Sigmoid colon (tissue), 7 donors: ENCODE results near the gene ALDH18A1. TPM values are rescaled to one million over a fixed set of nuclear protein-coding genes. Genes with fewer than 3 reads are reported as not detected.
A peak's percentile ranks its signal among the peaks of the same experiment; 100 is the strongest.
"Not testable (repeated sequence)": the region's sequence is repeated elsewhere in the genome, so short reads cannot be mapped to it uniquely, and the experiment has no call there.

Source experiments
- DNase-seq: peaks from one replicate; pipeline ENCODE4 v3.0.0-alpha.2; 2019
- H3K27ac ChIP-seq, 4 donors: fragments of 200-600 bp; sonication (generic); one replicate each; pipeline ENCODE4 v1.5.1; 2016 to 2019; ENCODE audit warnings: mild to moderate bottlenecking in 1 of 4
- H3K27me3 ChIP-seq, 3 donors: fragments of 200-600 bp; sonication (generic); one replicate each; pipeline ENCODE4 v1.5.1; 2019; ENCODE audit warnings: mild to moderate bottlenecking in 1 of 3
- H3K36me3 ChIP-seq, 4 donors: fragments of 200-600 bp; sonication (generic); one replicate each; pipeline ENCODE4 v1.5.1; 2016 to 2019
- H3K4me1 ChIP-seq, 4 donors: fragments of 200-600 bp; sonication (generic); one replicate each; pipeline ENCODE4 v1.5.1; 2017 to 2019
- H3K4me3 ChIP-seq, 4 donors: fragments of 200-600 bp; sonication (generic); one replicate each; pipeline ENCODE4 v1.5.1; 2017 to 2019; ENCODE audit warnings: mild to moderate bottlenecking in 2 of 4, moderate library complexity in 1 of 4
- H3K9me3 ChIP-seq, 4 donors: fragments of 200-600 bp in 3 of 4; sonication (generic) in 3 of 4; one replicate each; pipeline versions ENCODE4 v1.5.1 to v1.6.1; 2013 to 2019
- CTCF ChIP-seq, 4 experiments: fragments of 450-650 bp in 3 of 4; fragments of 200-600 bp in 1 of 4; IDR thresholded peaks; one replicate each; pipeline ENCODE4 v1.5.1; 2016 to 2019; ENCODE audit warnings: antibody characterized with exemption in 4 of 4, mild to moderate bottlenecking in 3 of 4, moderate library complexity in 2 of 4
- EP300 ChIP-seq, 4 donors: sonication (generic); formaldehyde crosslinking; IDR thresholded peaks; one replicate each; pipeline ENCODE4 v1.6.1; 2017; ENCODE audit warnings: antibody characterized with exemption in 4 of 4
- POLR2A ChIP-seq, 2 donors: fragments of 450-650 bp; IDR thresholded peaks; one replicate each; pipeline ENCODE4 v1.6.1; 2016; ENCODE audit warnings: antibody characterized with exemption in 2 of 2, mild to moderate bottlenecking in 2 of 2, moderate library complexity in 2 of 2
- POLR2AphosphoS5 ChIP-seq, 4 donors: sonication (generic); formaldehyde crosslinking; IDR thresholded peaks; one replicate each; pipeline ENCODE4 v1.6.1; 2017; ENCODE audit warnings: antibody characterized with exemption in 4 of 4
- WGBS, 2 donors: extraction: QIAGEN DNeasy Blood & Tissue Kit; methylation state at CpG; one replicate each; pipeline ENCODE4 v1.1.7; 2013; 5-methylcytosine and 5-hydroxymethylcytosine counted together
- intact Hi-C: fragments of 100-400 bp; cut with DNase I; formaldehyde crosslinking; loops from one replicate; pipeline ENCODE4 v1.15.1; 2023
- polyA plus RNA-seq, 3 donors: library from polyadenylated mRNA; stranded (reverse); fragments of 200-250 nt; gene quantifications; one replicate each; pipeline ENCODE4 v1.2.3, GENCODE V29; 2013
- total RNA-seq, 4 donors: library from RNA; depleted of rRNA; stranded (reverse); fragments of >200 nt; gene quantifications; one replicate each; pipeline ENCODE4 v1.1.0, GENCODE V29; 2016
- donor health status: healthy with polysubstance abuse.
- donor health status: Bipolar disorder and iron deficiency.
- donor health status: healthy.

The ALDH18A1 gene
- total and polyA plus RNA-seq, 7 donors: 17.1 to 42.1 (median 24.6) TPM

- Histone ChIP-seq H3K9me3 (no peaks in the 10 kb centered on the region), H3K27ac (peak overlapping the region in 1 of 4 donors; percentile 22), H3K36me3 (peaks cover 0 to 87% (median 15%) of the 10 kb centered on the region in 4 donors), H3K27me3 (no peaks in the 10 kb centered on the region), H3K4me1 (peaks cover 0 to 7% (median 3%) of the 10 kb centered on the region in 4 donors), H3K4me3 (no peak overlapping the region)
- no peak for TF ChIP-seq EP300 (IDR thresholded peaks at IDR 0.05)
- TF ChIP-seq CTCF (IDR thresholded peaks at IDR 0.05): no peak
- no peak for TF ChIP-seq POLR2AphosphoS5 (IDR thresholded peaks at IDR 0.05)
- no peak for TF ChIP-seq POLR2A (IDR thresholded peaks at IDR 0.05)
- 20 to 69% methylated on average over 1 of the region's 1 CpG for WGBS, 2 donors
- no peak for DNase-seq
- intact Hi-C loops: no loop called here
These were observed 27.7 kb downstream of the ALDH18A1 start for GRCh38 chr10:95628786-95629185.

GRCh38 chr10:95626500-95626899 is 30.0 kb downstream of the ALDH18A1 start:
- H3K27me3 ChIP-seq: no peaks in the 10 kb centered on the region
- no peak for DNase-seq
- no peak overlapping the region for H3K27ac ChIP-seq
- TF ChIP-seq POLR2A (IDR thresholded peaks at IDR 0.05) (no peak), EP300 (IDR thresholded peaks at IDR 0.05) (no peak), POLR2AphosphoS5 (IDR thresholded peaks at IDR 0.05) (no peak), CTCF (IDR thresholded peaks at IDR 0.05) (no peak)
- H3K9me3 ChIP-seq: no peaks in the 10 kb centered on the region
- H3K36me3 ChIP-seq: peaks cover 0 to 66% (median 10%) of the 10 kb centered on the region in 4 donors
- no peak overlapping the region for H3K4me3 ChIP-seq
- peaks cover 0 to 7% (median 3%) of the 10 kb centered on the region in 4 donors for H3K4me1 ChIP-seq
- WGBS, 2 donors: 75 to 91% methylated on average over 4 of the region's 4 CpGs
- intact Hi-C loops: no loop called here

- DNase-seq, H3K4me3 ChIP-seq, H3K27ac ChIP-seq, intact Hi-C loops, H3K27me3 ChIP-seq, H3K9me3 ChIP-seq: not testable (repeated sequence)
- H3K4me1 ChIP-seq: peaks cover 0 to 18% (median 9%) of the 10 kb centered on the region in 4 donors
- peaks cover 0 to 64% (median 8%) of the 10 kb centered on the region in 4 donors for H3K36me3 ChIP-seq
- 87 to 91% methylated on average over 5 of the region's 5 CpGs for WGBS, 2 donors
These were observed 36.1 kb downstream of the ALDH18A1 start for GRCh38 chr10:95620415-95620814.

DNA sequence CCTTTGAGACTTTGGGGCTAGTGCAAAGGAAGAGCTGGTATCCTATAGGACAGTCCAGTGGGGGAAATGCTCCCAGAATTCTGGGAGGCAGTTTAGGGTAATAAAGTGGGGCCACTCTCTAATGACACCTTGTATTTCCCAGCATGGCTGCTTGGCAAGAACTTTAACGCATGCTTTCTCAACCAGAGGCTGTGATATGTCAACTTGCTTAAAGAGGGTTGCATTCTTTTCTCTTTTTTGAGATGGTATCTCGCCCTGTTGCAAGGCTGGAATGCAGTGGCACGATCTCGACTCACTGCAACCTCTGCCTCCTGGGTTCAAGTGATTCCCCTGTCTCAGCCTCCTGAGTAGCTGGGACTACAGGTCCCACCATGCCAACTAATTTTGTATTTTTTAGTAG is 38.4 kb downstream of the ALDH18A1 start:
- no peak for TF ChIP-seq CTCF (IDR thresholded peaks at IDR 0.05)
- Histone ChIP-seq H3K4me1 (peaks cover 0 to 18% (median 9%) of the 10 kb centered on the region in 4 donors), H3K9me3 (no peaks in the 10 kb centered on the region), H3K4me3 (no peak overlapping the region), H3K27me3 (no peaks in the 10 kb centered on the region), H3K36me3 (peaks cover 0 to 72% (median 17%) of the 10 kb centered on the region in 4 donors), H3K27ac (peak overlapping the region in 2 of 4 donors; percentile 33 to 53)
- 90 to 96% methylated on average over 4 of the region's 4 CpGs for WGBS, 2 donors
- no peak for DNase-seq
- intact Hi-C loops: no loop called here

GRCh38 chr10:95616446-95616845 is 40.1 kb downstream of the ALDH18A1 start:
- H3K27me3 ChIP-seq: no peaks in the 10 kb centered on the region
- no peaks in the 10 kb centered on the region for H3K9me3 ChIP-seq
- DNase-seq: no peak
- TF ChIP-seq EP300 (IDR thresholded peaks at IDR 0.05) (no peak), POLR2A (IDR thresholded peaks at IDR 0.05) (no peak)
- 86 to 87% methylated on average over 4 of the region's 4 CpGs for WGBS, 2 donors
- intact Hi-C loops: no loop called here
- peaks cover 0 to 87% (median 22%) of the 10 kb centered on the region in 4 donors for H3K36me3 ChIP-seq
- peaks cover 0 to 18% (median 9%) of the 10 kb centered on the region in 4 donors for H3K4me1 ChIP-seq
- no peak overlapping the region for H3K27ac ChIP-seq
- H3K4me3 ChIP-seq: no peak overlapping the region

GRCh38 chr10:95613330-95613729 is 43.2 kb downstream of the ALDH18A1 start:
- no peak for DNase-seq
- Histone ChIP-seq H3K27ac (no peak overlapping the region), H3K4me3 (no peak overlapping the region), H3K9me3 (no peaks in the 10 kb centered on the region), H3K36me3 (peaks cover 0 to 94% (median 34%) of the 10 kb centered on the region in 4 donors), H3K4me1 (peaks cover 0 to 15% (median 7%) of the 10 kb centered on the region in 4 donors), H3K27me3 (no peaks in the 10 kb centered on the region)
- 25 to 73% methylated on average over 2 of the region's 2 CpGs for WGBS, 2 donors
- intact Hi-C loops: no loop called here
- TF ChIP-seq CTCF (IDR thresholded peaks at IDR 0.05): no peak
- no peak for TF ChIP-seq POLR2AphosphoS5 (IDR thresholded peaks at IDR 0.05)
- TF ChIP-seq POLR2A (IDR thresholded peaks at IDR 0.05): no peak
- no peak for TF ChIP-seq EP300 (IDR thresholded peaks at IDR 0.05)
